ENCODE results near the gene SLCO3A1. TPM values are rescaled to one million over a fixed set of nuclear protein-coding genes. Genes with fewer than 3 reads are reported as not detected.

The SLCO3A1 gene
- total RNA-seq, 4 donors from 2014 or later, result 4.4 to 66.2 (median 5.1) TPM

GRCh38 chr15:91896341-91897055 lies 43.0 kb downstream of the SLCO3A1 start:
- in situ Hi-C loops (cut with MboI; ENCODE audit: low pct_ligation_motif_present in 1 of 4, low pct_unique_long_range_greater_than_20kb in 1 of 4, low sequenced_read_pairs in 3 of 4), result no loop called here
- DNase-seq, result no peak
- no peaks in the 10 kb centered on the region for H3K36me3 ChIP-seq
- H3K27ac ChIP-seq, result no peak overlapping the region
- intact Hi-C loops (cut with DNase I; ENCODE audit: low total_unique reads), result no loop called here
- no peak for TF ChIP-seq POLR2A (IDR thresholded peaks at IDR 0.05)
- TF ChIP-seq POLR2AphosphoS5 (IDR thresholded peaks at IDR 0.05), result no peak
- TF ChIP-seq EP300 (IDR thresholded peaks at IDR 0.05; ENCODE audit: low read depth), result no peak
- no peak for TF ChIP-seq CTCF (IDR thresholded peaks at IDR 0.05)
- H3K4me1 ChIP-seq, result no peaks in the 10 kb centered on the region
- WGBS, 2 donors (ENCODE audit: low coverage in 1 of 2), result 83 to 90% methylated on average over 4 to 5 of the region's 5 CpGs
- H3K9me3 ChIP-seq, result peaks cover under 1 to 2% of the 10 kb centered on the region in 2 donors
- no peaks in the 10 kb centered on the region for H3K27me3 ChIP-seq
- H3K4me3 ChIP-seq, result no peak overlapping the region

- intact Hi-C loops (cut with DNase I; ENCODE audit: low total_unique reads) (no loop called here), in situ Hi-C loops (cut with MboI; ENCODE audit: low pct_ligation_motif_present in 1 of 4, low pct_unique_long_range_greater_than_20kb in 1 of 4, low sequenced_read_pairs in 3 of 4) (no loop called here)
- Histone ChIP-seq H3K4me1 (no peaks in the 10 kb centered on the region), H3K27ac (no peak overlapping the region), H3K9me3 (peaks cover 3 to 4% of the 10 kb centered on the region in 2 donors), H3K4me3 (no peak overlapping the region), H3K27me3 (no peaks in the 10 kb centered on the region), H3K36me3 (no peaks in the 10 kb centered on the region)
- WGBS, 2 donors (ENCODE audit: low coverage in 1 of 2), result 87 to 89% methylated on average over 5 to 14 of the region's 14 CpGs
- no peak for DNase-seq
- TF ChIP-seq POLR2A (IDR thresholded peaks at IDR 0.05) (no peak), POLR2AphosphoS5 (IDR thresholded peaks at IDR 0.05) (no peak), EP300 (IDR thresholded peaks at IDR 0.05; ENCODE audit: low read depth) (no peak), CTCF (IDR thresholded peaks at IDR 0.05) (no peak)
Measured at GRCh38 chr15:91897585-91898372, 44.3 kb downstream of the SLCO3A1 start.

GRCh38 chr15:91898843-91899242 lies 45.3 kb downstream of the SLCO3A1 start:
- no peak for TF ChIP-seq POLR2AphosphoS5 (IDR thresholded peaks at IDR 0.05)
- no peak for TF ChIP-seq EP300 (IDR thresholded peaks at IDR 0.05; ENCODE audit: low read depth)
- no peak for TF ChIP-seq POLR2A (IDR thresholded peaks at IDR 0.05)
- no peak for TF ChIP-seq CTCF (IDR thresholded peaks at IDR 0.05)
- in situ Hi-C loops (cut with MboI; ENCODE audit: low pct_ligation_motif_present in 1 of 4, low pct_unique_long_range_greater_than_20kb in 1 of 4, low sequenced_read_pairs in 3 of 4), result no loop called here
- 92 to 93% methylated on average over 2 to 3 of the region's 3 CpGs for WGBS, 2 donors (ENCODE audit: low coverage in 1 of 2)
- intact Hi-C loops (cut with DNase I; ENCODE audit: low total_unique reads), result no loop called here
- no peak for DNase-seq
- no peak overlapping the region for H3K4me3 ChIP-seq
- no peaks in the 10 kb centered on the region for H3K4me1 ChIP-seq
- H3K27me3 ChIP-seq, result no peaks in the 10 kb centered on the region
- no peaks in the 10 kb centered on the region for H3K36me3 ChIP-seq
- peaks cover 3 to 4% of the 10 kb centered on the region in 2 donors for H3K9me3 ChIP-seq
- no peak overlapping the region for H3K27ac ChIP-seq

GRCh38 chr15:91904942-91905341 lies 51.4 kb downstream of the SLCO3A1 start:
- no peak for TF ChIP-seq POLR2A (IDR thresholded peaks at IDR 0.05)
- no peak for TF ChIP-seq EP300 (IDR thresholded peaks at IDR 0.05; ENCODE audit: low read depth)
- TF ChIP-seq CTCF (IDR thresholded peaks at IDR 0.05), result no peak
- TF ChIP-seq POLR2AphosphoS5 (IDR thresholded peaks at IDR 0.05), result no peak
- WGBS, 2 donors (ENCODE audit: low coverage in 1 of 2), result 76 to 100% methylated on average over 1 of the region's 1 CpG
- Histone ChIP-seq H3K27ac (no peak overlapping the region), H3K4me3 (no peak overlapping the region), H3K27me3 (no peaks in the 10 kb centered on the region), H3K4me1 (peaks cover 0 to 10% (median 2%) of the 10 kb centered on the region in 4 donors), H3K36me3 (no peaks in the 10 kb centered on the region), H3K9me3 (peaks cover 3 to 4% of the 10 kb centered on the region in 2 donors)
- no peak for DNase-seq
- in situ Hi-C loops (cut with MboI; ENCODE audit: low pct_ligation_motif_present in 1 of 4, low pct_unique_long_range_greater_than_20kb in 1 of 4, low sequenced_read_pairs in 3 of 4) (no loop called here), intact Hi-C loops (cut with DNase I; ENCODE audit: low total_unique reads) (no loop called here)

Data from transverse colon (tissue), 4 donors.